MM.1S (cell line): Measurements from ENCODE around the gene NFATC2.

ENCODE experiments used
- DNase-seq: peaks from one replicate; pipeline ENCODE4 v3.0.0-alpha.2; 2015
- H2AFZ ChIP-seq: fragments of 300-600 bp; sonication (generic); 2 replicates; pipeline ENCODE4 v1.6.0; 2016; ENCODE audit warnings: antibody characterized with exemption, low read length
- H3F3A ChIP-seq: fragments of 300-600 bp; sonication (generic); 2 replicates; pipeline ENCODE4 v1.6.1; 2016; ENCODE audit warnings: mild to moderate bottlenecking, antibody characterized with exemption, low read length, moderate library complexity, mixed read lengths; ENCODE audit not compliant: insufficient read depth
- H3K27ac ChIP-seq: fragments of 300-600 bp; sonication (generic); 2 replicates; pipeline ENCODE4 v1.5.1; 2016; ENCODE audit warnings: mild to moderate bottlenecking, low read length
- H3K27me3 ChIP-seq: fragments of 300-600 bp; sonication (generic); replicated peaks from 2 replicates; pipeline ENCODE4 v1.6.0; 2016; ENCODE audit warnings: low read length; ENCODE audit not compliant: insufficient read depth
- H3K36me3 ChIP-seq: fragments of 300-600 bp; sonication (generic); replicated peaks from 2 replicates; pipeline ENCODE4 v1.6.1; 2016; ENCODE audit warnings: mild to moderate bottlenecking, low read length, mixed read lengths; ENCODE audit not compliant: insufficient read depth
- H3K4me1 ChIP-seq: fragments of 300-600 bp; sonication (generic); 2 replicates; pipeline ENCODE4 v1.6.1; 2016; ENCODE audit warnings: low read length, mixed read lengths
- H3K4me2 ChIP-seq: fragments of 300-600 bp; sonication (generic); 2 replicates; pipeline ENCODE4 v1.6.0; 2016; ENCODE audit warnings: low read depth, low read length
- H3K4me3 ChIP-seq: fragments of 300-600 bp; sonication (generic); 2 replicates; pipeline ENCODE4 v1.5.1; 2016; ENCODE audit warnings: low read length, mixed read lengths
- H3K79me2 ChIP-seq: fragments of 300-600 bp; sonication (generic); 2 replicates; pipeline ENCODE4 v1.6.1; 2016; ENCODE audit warnings: mixed run types, low read length, mixed read lengths
- H3K9ac ChIP-seq: fragments of 300-600 bp; sonication (generic); 2 replicates; pipeline ENCODE4 v1.6.1; 2016; ENCODE audit warnings: low read length, mixed read lengths
- H3K9me2 ChIP-seq: fragments of 300-600 bp; sonication (generic); replicated peaks from 2 replicates; pipeline ENCODE4 v1.6.1; 2016; ENCODE audit warnings: mild to moderate bottlenecking, low read length, mixed read lengths; ENCODE audit not compliant: insufficient read depth
- H3K9me3 ChIP-seq: fragments of 300-600 bp; sonication (generic); replicated peaks from 2 replicates; pipeline ENCODE4 v1.6.1; 2016; ENCODE audit warnings: mild to moderate bottlenecking, low read length, mixed read lengths; ENCODE audit not compliant: insufficient read depth
- H4K20me1 ChIP-seq: fragments of 300-600 bp; sonication (generic); 2 replicates; pipeline ENCODE4 v1.6.1; 2016; ENCODE audit warnings: mild to moderate bottlenecking, low read length, moderate library complexity, mixed read lengths; ENCODE audit not compliant: insufficient read depth
- EZH2 ChIP-seq: fragments of 300-600 bp; sonication (generic); optimal IDR thresholded peaks from 2 replicates; pipeline ENCODE3; 2017; ENCODE audit warnings: low read depth, mild to moderate bottlenecking, antibody characterized with exemption, low read length, mixed read lengths
- EZH2phosphoT487 ChIP-seq: fragments of 300-600 bp; sonication (generic); IDR thresholded peaks from 2 replicates; pipeline ENCODE4 v1.6.1; 2018; ENCODE audit warnings: antibody characterized with exemption, low read length
- TF ChIP-seq, protein P1 (sequence below): fragments of 300-600 bp; sonication (generic); IDR thresholded peaks from 2 replicates; pipeline ENCODE4 v1.5.1; 2016; ENCODE audit warnings: antibody characterized with exemption, low read length, mixed read lengths

The NFATC2 gene

DNA sequence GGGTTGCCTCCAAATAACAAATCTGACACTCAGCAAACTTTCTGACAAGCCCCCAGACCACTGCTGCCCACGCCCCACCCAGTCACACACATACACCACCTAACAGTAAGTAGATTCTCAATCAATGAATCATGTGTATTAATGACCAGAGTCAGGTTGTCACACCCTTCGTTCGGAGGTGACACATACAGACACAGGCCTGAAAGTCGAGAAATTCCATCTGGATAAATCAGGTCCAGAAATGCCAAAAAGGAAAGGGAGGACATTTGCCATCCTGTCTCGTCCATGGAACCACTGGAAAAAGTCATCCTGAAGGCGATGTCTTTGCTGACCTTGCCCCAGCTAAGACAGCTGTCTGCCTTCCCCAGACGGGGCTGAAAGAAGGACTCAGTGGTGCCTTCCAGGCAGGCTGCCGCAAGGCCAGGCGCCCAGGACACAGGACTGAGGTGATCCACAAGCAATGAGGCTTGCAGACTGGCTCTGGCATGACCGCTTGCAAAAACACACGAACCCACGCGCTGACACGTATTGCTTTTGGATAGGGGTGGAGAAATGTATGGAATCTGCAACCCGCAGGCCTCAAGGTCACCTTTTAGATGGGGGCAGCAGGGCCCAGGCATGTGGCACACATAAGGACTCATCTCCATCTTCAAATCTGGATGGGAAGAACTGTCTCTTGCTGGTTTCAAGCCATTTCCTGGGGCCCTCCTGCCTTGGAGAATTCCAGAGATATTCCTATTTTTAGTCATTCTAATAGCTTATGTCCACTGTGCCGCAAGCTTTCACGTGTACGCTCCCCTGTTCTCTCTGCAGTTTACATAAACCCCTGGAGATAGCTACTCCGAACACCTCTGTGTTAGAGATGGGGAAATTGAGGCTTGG lies 9.0 kb downstream of the NFATC2 start:
- H3F3A ChIP-seq: no peaks in the 10 kb centered on the region
- no peak for TF ChIP-seq EZH2phosphoT487
- TF ChIP-seq, protein P1, sequence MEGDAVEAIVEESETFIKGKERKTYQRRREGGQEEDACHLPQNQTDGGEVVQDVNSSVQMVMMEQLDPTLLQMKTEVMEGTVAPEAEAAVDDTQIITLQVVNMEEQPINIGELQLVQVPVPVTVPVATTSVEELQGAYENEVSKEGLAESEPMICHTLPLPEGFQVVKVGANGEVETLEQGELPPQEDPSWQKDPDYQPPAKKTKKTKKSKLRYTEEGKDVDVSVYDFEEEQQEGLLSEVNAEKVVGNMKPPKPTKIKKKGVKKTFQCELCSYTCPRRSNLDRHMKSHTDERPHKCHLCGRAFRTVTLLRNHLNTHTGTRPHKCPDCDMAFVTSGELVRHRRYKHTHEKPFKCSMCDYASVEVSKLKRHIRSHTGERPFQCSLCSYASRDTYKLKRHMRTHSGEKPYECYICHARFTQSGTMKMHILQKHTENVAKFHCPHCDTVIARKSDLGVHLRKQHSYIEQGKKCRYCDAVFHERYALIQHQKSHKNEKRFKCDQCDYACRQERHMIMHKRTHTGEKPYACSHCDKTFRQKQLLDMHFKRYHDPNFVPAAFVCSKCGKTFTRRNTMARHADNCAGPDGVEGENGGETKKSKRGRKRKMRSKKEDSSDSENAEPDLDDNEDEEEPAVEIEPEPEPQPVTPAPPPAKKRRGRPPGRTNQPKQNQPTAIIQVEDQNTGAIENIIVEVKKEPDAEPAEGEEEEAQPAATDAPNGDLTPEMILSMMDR: no peak
- TF ChIP-seq EZH2: no peak
- no peaks in the 10 kb centered on the region for H3K9me2 ChIP-seq
- H3K27me3 ChIP-seq: no peaks in the 10 kb centered on the region
- peaks cover 6% of the 10 kb centered on the region; the same call in 1 of the 2 replicates for H4K20me1 ChIP-seq
- no peak overlapping the region for H2AFZ ChIP-seq
- no peak overlapping the region for H3K27ac ChIP-seq
- H3K4me2 ChIP-seq: no peak overlapping the region
- no peaks in the 10 kb centered on the region for H3K4me1 ChIP-seq
- H3K4me3 ChIP-seq: no peak overlapping the region
- peaks cover 99% of the 10 kb centered on the region for H3K79me2 ChIP-seq
- no peak for DNase-seq
- H3K36me3 ChIP-seq: no peaks in the 10 kb centered on the region
- H3K9ac ChIP-seq: no peak overlapping the region
- no peaks in the 10 kb centered on the region for H3K9me3 ChIP-seq

DNA sequence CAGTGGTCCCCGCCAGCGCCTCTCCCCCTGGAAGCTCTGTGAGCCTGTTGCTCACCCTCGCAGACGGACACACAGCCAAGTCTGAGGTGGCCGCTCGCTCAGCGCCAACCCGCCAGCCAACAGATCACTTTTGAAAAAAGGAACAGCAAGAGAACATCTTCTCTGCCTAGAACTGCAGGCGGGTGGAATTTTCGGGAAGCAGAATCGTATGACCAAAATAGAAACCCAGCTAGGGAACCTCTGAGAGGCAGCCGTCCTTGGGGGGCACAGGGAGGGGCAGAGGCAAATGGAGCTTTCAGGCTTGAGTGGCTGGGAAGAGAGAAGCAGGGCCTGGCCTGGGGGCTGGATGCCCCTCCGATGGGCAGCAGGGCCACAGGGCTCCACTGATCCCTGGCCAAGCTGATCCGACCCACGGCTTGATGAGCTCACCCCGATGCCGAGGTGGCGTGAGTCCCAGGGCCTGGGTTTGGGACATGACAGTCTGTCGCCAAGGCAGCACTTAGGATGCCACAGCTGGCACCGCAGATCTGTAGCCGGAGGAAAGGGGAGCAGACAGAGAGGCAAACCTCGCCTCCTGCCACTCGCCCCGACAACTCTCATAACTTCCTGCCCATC lies 9.8 kb downstream of the NFATC2 start:
- Histone ChIP-seq H3K4me3 (no peak overlapping the region), H3K9me3 (no peaks in the 10 kb centered on the region), H3K27ac (no peak overlapping the region), H3K36me3 (no peaks in the 10 kb centered on the region), H2AFZ (no peak overlapping the region), H3F3A (no peaks in the 10 kb centered on the region), H3K9me2 (no peaks in the 10 kb centered on the region), H3K79me2 (peaks cover 99% of the 10 kb centered on the region), H3K27me3 (no peaks in the 10 kb centered on the region), H3K4me2 (no peak overlapping the region), H4K20me1 (peaks cover 6% of the 10 kb centered on the region; the same call in 1 of the 2 replicates), H3K4me1 (no peaks in the 10 kb centered on the region), H3K9ac (no peak overlapping the region)
- TF ChIP-seq EZH2: no peak
- TF ChIP-seq, protein P1: no peak
- TF ChIP-seq EZH2phosphoT487: no peak
- no peak for DNase-seq

DNA sequence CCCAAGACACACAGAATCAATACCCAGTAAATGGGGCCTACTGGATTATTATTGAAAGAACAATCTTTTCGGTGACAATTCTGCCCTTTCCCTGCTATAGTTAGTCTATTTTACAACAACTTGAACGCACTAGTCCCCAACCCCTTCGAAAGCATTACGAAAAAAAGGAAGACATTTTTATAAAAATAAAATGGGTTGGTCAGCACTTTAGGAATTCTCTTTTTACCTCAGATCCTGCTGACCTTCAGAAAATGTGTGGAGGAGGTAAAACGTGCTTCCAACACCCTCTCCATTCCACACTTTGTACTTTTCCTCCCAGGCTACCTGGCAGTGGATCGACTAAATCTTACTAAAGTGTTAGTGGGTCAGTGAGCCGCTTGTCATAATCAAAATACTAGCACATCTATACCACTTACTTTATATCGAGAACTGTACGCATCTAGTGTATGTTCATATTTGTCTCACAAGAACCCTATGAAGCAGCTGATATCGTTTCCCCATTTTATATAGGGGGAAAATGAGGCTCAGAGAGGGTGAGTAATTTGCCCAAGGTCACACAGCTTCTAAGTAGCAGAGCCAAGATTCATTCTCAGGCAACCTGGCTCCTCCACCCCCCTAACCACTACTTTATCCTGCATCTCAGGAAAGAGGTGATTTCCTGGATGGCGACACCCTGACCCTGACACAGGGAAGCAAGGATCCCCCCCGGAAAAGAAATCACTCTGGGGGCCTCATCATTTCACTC lies 10.6 kb downstream of the NFATC2 start:
- H3K4me2 ChIP-seq: no peak overlapping the region
- no peak overlapping the region for H3K4me3 ChIP-seq
- H3K27me3 ChIP-seq: no peaks in the 10 kb centered on the region
- no peak for TF ChIP-seq EZH2phosphoT487
- TF ChIP-seq, protein P1: no peak
- no peak for TF ChIP-seq EZH2
- DNase-seq: no peak
- no peaks in the 10 kb centered on the region for H3K36me3 ChIP-seq
- no peaks in the 10 kb centered on the region for H3F3A ChIP-seq
- H3K4me1 ChIP-seq: no peaks in the 10 kb centered on the region
- H3K9me3 ChIP-seq: no peaks in the 10 kb centered on the region
- no peaks in the 10 kb centered on the region for H3K9me2 ChIP-seq
- no peak overlapping the region for H2AFZ ChIP-seq
- H3K27ac ChIP-seq: no peak overlapping the region
- no peak overlapping the region for H3K9ac ChIP-seq
- H3K79me2 ChIP-seq: peaks cover 99% of the 10 kb centered on the region
- H4K20me1 ChIP-seq: peaks cover 6% of the 10 kb centered on the region; the same call in 1 of the 2 replicates
